Stimulated activated CD4-positive, alpha-beta T cell treated with anti-CD3 and anti-CD28 coated beads, Interleukin-15, amount 100 ng/mL, for 1 hour (primary cell): ENCODE results near the gene UNC5A.

Source experiments
- DNase-seq, 2 donors: peaks; one replicate each; pipeline ENCODE4 v3.0.0-alpha.2; 2020; ENCODE audit warnings: low read depth in 1 of 2, low spot score in 1 of 2

The UNC5A gene

GRCh38 chr5:176781638-176782570 is 28.5 kb upstream of the UNC5A start:
- no peak for DNase-seq

GRCh38 chr5:176784218-176785165 is 25.9 kb upstream of the UNC5A start:
- DNase-seq = no peak

- no peak for DNase-seq
Measured at GRCh38 chr5:176785184-176786145, 24.9 kb upstream of the UNC5A start.

- no peak for DNase-seq
Measured at GRCh38 chr5:176787676-176788075, 22.7 kb upstream of the UNC5A start.

- DNase-seq = no peak
Measured at GRCh38 chr5:176788091-176788490, 22.3 kb upstream of the UNC5A start.

GRCh38 chr5:176788941-176789872 is 21.2 kb upstream of the UNC5A start:
- no peak for DNase-seq

GRCh38 chr5:176789873-176790615 is 20.3 kb upstream of the UNC5A start:
- no peak for DNase-seq

GRCh38 chr5:176790941-176791340 is 19.4 kb upstream of the UNC5A start:
- DNase-seq = no peak

- DNase-seq = no peak
Measured at GRCh38 chr5:176792655-176793342, 17.6 kb upstream of the UNC5A start.

- no peak for DNase-seq
Measured at GRCh38 chr5:176793343-176793699, 17.0 kb upstream of the UNC5A start.

GRCh38 chr5:176793736-176794135 is 16.6 kb upstream of the UNC5A start:
- DNase-seq = no peak

- DNase-seq = no peak
Measured at GRCh38 chr5:176794509-176794908, 15.8 kb upstream of the UNC5A start.

GRCh38 chr5:176796411-176796810 is 13.9 kb upstream of the UNC5A start:
- no peak for DNase-seq

GRCh38 chr5:176796970-176797369 is 13.4 kb upstream of the UNC5A start:
- DNase-seq = no peak

GRCh38 chr5:176797456-176798050 is 12.8 kb upstream of the UNC5A start:
- DNase-seq = no peak

GRCh38 chr5:176798086-176798876 is 12.1 kb upstream of the UNC5A start:
- no peak for DNase-seq

- DNase-seq = no peak
Measured at GRCh38 chr5:176798949-176799348, 11.4 kb upstream of the UNC5A start.
